ENCODE measurements around the gene MDH1.
"Not testable (repeated sequence)": the region's sequence is repeated elsewhere in the genome, so short reads cannot be mapped to it uniquely, and the experiment has no call there.

Gene MDH1

GRCh38 chr2:63589148-63589958 lies 590 bp downstream of the MDH1 start:
- DNase-seq (ENCODE audit: low spot score): no peak

- no peak for DNase-seq (ENCODE audit: low spot score)
Measured at GRCh38 chr2:63590626-63591408, 2.1 kb downstream of the MDH1 start.

GRCh38 chr2:63591566-63592175 lies 2.9 kb downstream of the MDH1 start:
- DNase-seq (ENCODE audit: low spot score): no peak

- no peak for DNase-seq (ENCODE audit: low spot score)
Measured at GRCh38 chr2:63594660-63595059, 5.9 kb downstream of the MDH1 start.

GRCh38 chr2:63596401-63596883 lies 7.7 kb downstream of the MDH1 start:
- no peak for DNase-seq (ENCODE audit: low spot score)

GRCh38 chr2:63598981-63599380 lies 10.2 kb downstream of the MDH1 start:
- no peak for DNase-seq (ENCODE audit: low spot score)

- DNase-seq (ENCODE audit: low spot score): no peak
Measured at GRCh38 chr2:63600881-63601460, 12.2 kb downstream of the MDH1 start.

GRCh38 chr2:63604666-63605065 lies 15.9 kb downstream of the MDH1 start:
- DNase-seq (ENCODE audit: low spot score): no peak

- DNase-seq (ENCODE audit: low spot score): not testable (repeated sequence)
Measured at GRCh38 chr2:63608865-63609264, 20.1 kb downstream of the MDH1 start.

GRCh38 chr2:63610525-63610924 lies 21.8 kb downstream of the MDH1 start:
- DNase-seq (ENCODE audit: low spot score): no peak

- no peak for DNase-seq (ENCODE audit: low spot score)
Measured at GRCh38 chr2:63613391-63613901, 24.7 kb downstream of the MDH1 start.

GRCh38 chr2:63614448-63614968 lies 25.7 kb downstream of the MDH1 start:
- peak; percentile 16 for DNase-seq (ENCODE audit: low spot score)

- DNase-seq (ENCODE audit: low spot score): no peak
Measured at GRCh38 chr2:63614983-63615945, 26.5 kb downstream of the MDH1 start.

- DNase-seq (ENCODE audit: low spot score): no peak
Measured at GRCh38 chr2:63617366-63617765, 28.6 kb downstream of the MDH1 start.

GRCh38 chr2:63619328-63619727 lies 30.6 kb downstream of the MDH1 start:
- no peak for DNase-seq (ENCODE audit: low spot score)

GRCh38 chr2:63622751-63623150 lies 34.0 kb downstream of the MDH1 start:
- DNase-seq (ENCODE audit: low spot score): no peak

GRCh38 chr2:63623763-63624162 lies 35.0 kb downstream of the MDH1 start:
- not testable (repeated sequence) for DNase-seq (ENCODE audit: low spot score)

- no peak for DNase-seq (ENCODE audit: low spot score)
Measured at GRCh38 chr2:63627866-63628265, 39.1 kb downstream of the MDH1 start.

GRCh38 chr2:63628403-63628942 lies 39.7 kb downstream of the MDH1 start:
- no peak for DNase-seq (ENCODE audit: low spot score)

- DNase-seq (ENCODE audit: low spot score): no peak
Measured at GRCh38 chr2:63631501-63631900, 42.7 kb downstream of the MDH1 start.
